Gastroesophageal sphincter (tissue), 4 donors: ENCODE data around the gene SLC22A15. TPM values are rescaled to one million over a fixed set of nuclear protein-coding genes. Genes with fewer than 3 reads are reported as not detected.

ENCODE experiments used
- ATAC-seq: fragments of 150-250 bp; one replicate; pipeline ENCODE4 v1.9.1; 2016; ENCODE audit warnings: mild to moderate bottlenecking, moderate library complexity
- H3K27ac ChIP-seq, 4 donors: fragments of 200-600 bp; sonication (generic) in 3 of 4; 1 replicate in 3 of 4; 2 replicates in 1 of 4; pipeline ENCODE4 v1.5.1; 2016 to 2019
- H3K27me3 ChIP-seq: fragments of 200-600 bp; sonication (generic); one replicate; pipeline ENCODE4 v1.5.1; 2019
- H3K36me3 ChIP-seq, 2 donors: fragments of 200-600 bp; sonication (generic); one replicate each; pipeline ENCODE4 v1.5.1; 2019; ENCODE audit warnings: control low read depth in 1 of 2
- H3K4me1 ChIP-seq, 3 donors: fragments of 200-600 bp; sonication (generic); 1 replicate in 2 of 3; 2 replicates in 1 of 3; pipeline ENCODE4 v1.5.1; 2016 to 2019; ENCODE audit warnings: control low read depth in 2 of 3
- H3K4me3 ChIP-seq, 2 donors: fragments of 200-600 bp; sonication (generic); one replicate each; pipeline ENCODE4 v1.5.1; 2019; ENCODE audit warnings: mild to moderate bottlenecking in 1 of 2, moderate library complexity in 1 of 2
- H3K9me3 ChIP-seq, 3 donors: fragments of 200-600 bp; sonication (generic); one replicate each; pipeline ENCODE4 v1.5.1; 2017 to 2019; ENCODE audit warnings: control low read depth in 2 of 3
- EP300 ChIP-seq: sonication (generic); formaldehyde crosslinking; IDR thresholded peaks from one replicate; pipeline ENCODE4 v1.6.1; 2017; ENCODE audit warnings: antibody characterized with exemption, mild to moderate bottlenecking
- POLR2A ChIP-seq, 2 donors: fragments of 450-650 bp; IDR thresholded peaks; one replicate each; pipeline ENCODE4 v1.6.1; 2017; ENCODE audit warnings: antibody characterized with exemption in 2 of 2, mild to moderate bottlenecking in 2 of 2, moderate library complexity in 1 of 2
- POLR2AphosphoS5 ChIP-seq: sonication (generic); formaldehyde crosslinking; IDR thresholded peaks from one replicate; pipeline ENCODE4 v1.6.1; 2017; ENCODE audit warnings: antibody characterized with exemption
- WGBS, 2 donors: methylation state at CpG; one replicate each; pipeline ENCODE4 v1.1.5; 2018; ENCODE audit warnings: low coverage in 1 of 2; 5-methylcytosine and 5-hydroxymethylcytosine counted together
- total RNA-seq, 4 donors: library from RNA; depleted of rRNA; stranded (reverse); fragments of >200 nt; gene quantifications; one replicate each; pipeline ENCODE4 v1.1.0, GENCODE V29; 2016
- TF ChIP-seq, protein P1 (sequence below), 4 experiments: fragments of 200-600 bp in 2 of 4; fragments of 450-650 bp in 2 of 4; sonication (generic) in 1 of 4; IDR thresholded peaks; one replicate each; pipeline ENCODE4 v1.5.1; 2017 to 2019; ENCODE audit warnings: antibody characterized with exemption in 4 of 4, mild to moderate bottlenecking in 2 of 4, moderate library complexity in 2 of 4

The SLC22A15 gene
- total RNA-seq, 4 donors from 2014 or later: 2.3 to 6.5 (median 4.1) TPM

DNA sequence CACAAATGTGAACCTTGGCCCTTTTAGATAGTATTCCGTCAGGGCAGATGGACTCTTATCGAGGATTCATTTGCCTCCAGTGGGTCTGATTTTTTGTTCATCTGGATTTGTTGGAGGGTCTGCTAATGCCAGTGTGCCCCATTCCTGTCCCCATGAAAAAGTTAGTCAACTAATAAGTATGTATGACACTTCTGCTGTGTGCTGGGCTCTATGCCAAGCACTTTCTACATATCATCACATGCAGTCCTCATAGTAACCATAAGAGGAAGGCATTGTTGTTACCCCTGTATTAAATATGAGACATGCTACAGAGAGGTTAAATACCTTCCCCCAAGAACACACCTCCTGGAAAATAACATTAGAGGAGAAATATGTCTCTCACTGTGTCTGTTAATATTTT is 88.3 kb downstream of the SLC22A15 start:
- WGBS, 2 donors: 81 to 100% methylated on average over 1 to 2 of the region's 2 CpGs
- H3K27me3 ChIP-seq: no peaks in the 10 kb centered on the region
- H3K4me3 ChIP-seq: no peak overlapping the region
- no peaks in the 10 kb centered on the region for H3K9me3 ChIP-seq
- H3K36me3 ChIP-seq: peaks cover 0 to 3% of the 10 kb centered on the region in 2 donors
- no peak for ATAC-seq
- no peak for TF ChIP-seq POLR2AphosphoS5
- H3K4me1 ChIP-seq: no peaks in the 10 kb centered on the region
- H3K27ac ChIP-seq: no peak overlapping the region

GRCh38 chr1:116066868-116067565 is 90.7 kb downstream of the SLC22A15 start:
- no peak for TF ChIP-seq EP300
- no peak for TF ChIP-seq POLR2A (IDR thresholded peaks at IDR 0.05)
- TF ChIP-seq, protein P1, sequence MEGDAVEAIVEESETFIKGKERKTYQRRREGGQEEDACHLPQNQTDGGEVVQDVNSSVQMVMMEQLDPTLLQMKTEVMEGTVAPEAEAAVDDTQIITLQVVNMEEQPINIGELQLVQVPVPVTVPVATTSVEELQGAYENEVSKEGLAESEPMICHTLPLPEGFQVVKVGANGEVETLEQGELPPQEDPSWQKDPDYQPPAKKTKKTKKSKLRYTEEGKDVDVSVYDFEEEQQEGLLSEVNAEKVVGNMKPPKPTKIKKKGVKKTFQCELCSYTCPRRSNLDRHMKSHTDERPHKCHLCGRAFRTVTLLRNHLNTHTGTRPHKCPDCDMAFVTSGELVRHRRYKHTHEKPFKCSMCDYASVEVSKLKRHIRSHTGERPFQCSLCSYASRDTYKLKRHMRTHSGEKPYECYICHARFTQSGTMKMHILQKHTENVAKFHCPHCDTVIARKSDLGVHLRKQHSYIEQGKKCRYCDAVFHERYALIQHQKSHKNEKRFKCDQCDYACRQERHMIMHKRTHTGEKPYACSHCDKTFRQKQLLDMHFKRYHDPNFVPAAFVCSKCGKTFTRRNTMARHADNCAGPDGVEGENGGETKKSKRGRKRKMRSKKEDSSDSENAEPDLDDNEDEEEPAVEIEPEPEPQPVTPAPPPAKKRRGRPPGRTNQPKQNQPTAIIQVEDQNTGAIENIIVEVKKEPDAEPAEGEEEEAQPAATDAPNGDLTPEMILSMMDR (IDR thresholded peaks at IDR 0.05): no peak
- no peak for TF ChIP-seq POLR2AphosphoS5
- peak; percentile 78 for ATAC-seq
- no peaks in the 10 kb centered on the region for H3K9me3 ChIP-seq
- peak overlapping the region in 3 of 4 donors; percentile 47 to 60 (median 56) for H3K27ac ChIP-seq
- H3K4me3 ChIP-seq: no peak overlapping the region
- no peaks in the 10 kb centered on the region for H3K27me3 ChIP-seq
- peaks cover 0 to 3% of the 10 kb centered on the region in 2 donors for H3K36me3 ChIP-seq
- no peaks in the 10 kb centered on the region for H3K4me1 ChIP-seq
- 50 to 64% methylated on average over 1 to 2 of the region's 2 CpGs for WGBS, 2 donors

DNA sequence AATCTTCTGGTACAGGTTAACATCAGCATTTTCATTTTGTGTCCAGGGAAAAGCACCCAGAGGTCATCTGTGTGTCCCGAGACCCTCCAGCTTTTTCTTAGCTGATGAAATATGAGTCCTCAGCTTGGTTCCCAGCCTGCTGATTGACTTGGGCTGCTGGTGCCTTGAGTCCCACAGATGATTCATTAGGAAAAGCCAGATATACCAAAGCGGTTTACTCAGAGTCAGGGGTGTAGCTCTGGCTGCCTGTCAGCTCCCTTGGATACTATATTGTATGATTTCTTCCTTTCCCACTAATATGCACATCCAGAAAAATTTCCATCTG is 91.2 kb downstream of the SLC22A15 start:
- peaks cover 0 to 3% of the 10 kb centered on the region in 2 donors for H3K36me3 ChIP-seq
- H3K4me1 ChIP-seq: no peaks in the 10 kb centered on the region
- no peaks in the 10 kb centered on the region for H3K9me3 ChIP-seq
- no peak overlapping the region for H3K4me3 ChIP-seq
- no peaks in the 10 kb centered on the region for H3K27me3 ChIP-seq
- peak; percentile 91 for ATAC-seq
- WGBS, 2 donors: 46 to 55% methylated on average over 2 of the region's 2 CpGs
- TF ChIP-seq POLR2AphosphoS5: peak; percentile 6
- no peak for TF ChIP-seq POLR2A (IDR thresholded peaks at IDR 0.05)
- H3K27ac ChIP-seq: peak overlapping the region in 3 of 4 donors; percentile 47 to 60 (median 56)

GRCh38 chr1:116075575-116075974 is 99.3 kb downstream of the SLC22A15 start:
- Histone ChIP-seq H3K27ac (no peak overlapping the region), H3K36me3 (no peaks in the 10 kb centered on the region), H3K4me1 (no peaks in the 10 kb centered on the region), H3K4me3 (no peak overlapping the region), H3K27me3 (no peaks in the 10 kb centered on the region), H3K9me3 (no peaks in the 10 kb centered on the region)
- 0% methylated on average over 1 of the region's 1 CpG for WGBS, 2 donors
- TF ChIP-seq, protein P1 (IDR thresholded peaks at IDR 0.05): no peak
- TF ChIP-seq POLR2A (IDR thresholded peaks at IDR 0.05) (no peak), EP300 (no peak), POLR2AphosphoS5 (no peak)
- no peak for ATAC-seq

DNA sequence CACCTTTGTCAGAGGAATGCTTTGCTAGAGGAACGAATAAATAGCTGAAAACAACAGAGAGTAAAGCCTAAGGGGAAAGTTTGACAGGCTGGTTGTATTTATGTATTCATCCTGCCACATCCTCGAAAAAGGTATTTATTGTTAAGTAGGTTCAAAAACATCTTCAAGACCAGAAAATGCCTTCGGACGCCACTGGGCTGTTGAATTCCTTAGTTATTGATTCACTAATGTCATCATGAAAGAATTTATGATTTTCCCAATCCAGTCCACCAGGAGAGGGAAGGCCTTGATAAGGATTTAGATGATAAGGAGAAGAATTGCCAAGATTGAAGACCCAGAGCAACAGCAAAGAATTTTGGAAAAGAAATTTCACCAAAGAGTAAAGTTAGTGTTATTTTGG is 99.7 kb downstream of the SLC22A15 start:
- no peak for ATAC-seq
- TF ChIP-seq POLR2A (IDR thresholded peaks at IDR 0.05): no peak
- TF ChIP-seq POLR2AphosphoS5: no peak
- no peak for TF ChIP-seq EP300
- TF ChIP-seq, protein P1 (IDR thresholded peaks at IDR 0.05): no peak
- Histone ChIP-seq H3K27ac (no peak overlapping the region), H3K4me3 (no peak overlapping the region), H3K4me1 (no peaks in the 10 kb centered on the region), H3K9me3 (no peaks in the 10 kb centered on the region), H3K36me3 (no peaks in the 10 kb centered on the region), H3K27me3 (no peaks in the 10 kb centered on the region)
- 85 to 90% methylated on average over 4 of the region's 4 CpGs for WGBS, 2 donors

DNA sequence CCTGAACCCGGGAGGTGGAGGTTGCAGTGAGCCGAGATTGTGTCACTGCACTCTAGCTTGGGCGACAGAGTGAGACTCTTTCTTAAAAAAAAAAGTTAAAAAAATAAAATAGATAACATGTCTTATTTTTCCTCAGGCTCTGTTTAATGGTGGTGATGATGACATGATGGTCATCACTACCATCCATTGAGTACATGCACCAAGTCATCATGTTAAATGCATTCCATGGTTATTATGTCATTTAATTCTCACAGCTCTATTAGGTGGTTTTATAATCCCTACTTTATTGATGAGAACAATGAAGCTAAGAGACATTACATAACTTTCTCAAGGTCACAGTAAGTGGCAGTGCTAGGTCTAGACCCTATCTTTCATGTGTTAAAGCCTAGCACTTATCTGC is 100.5 kb downstream of the SLC22A15 start:
- no peak overlapping the region for H3K27ac ChIP-seq
- TF ChIP-seq POLR2A (IDR thresholded peaks at IDR 0.05): no peak
- TF ChIP-seq EP300: no peak
- TF ChIP-seq POLR2AphosphoS5: no peak
- TF ChIP-seq, protein P1 (IDR thresholded peaks at IDR 0.05): no peak
- 88 to 93% methylated on average over 3 of the region's 3 CpGs for WGBS, 2 donors
- no peaks in the 10 kb centered on the region for H3K9me3 ChIP-seq
- no peaks in the 10 kb centered on the region for H3K36me3 ChIP-seq
- no peak for ATAC-seq
- H3K4me3 ChIP-seq: no peak overlapping the region
- H3K27me3 ChIP-seq: no peaks in the 10 kb centered on the region
- no peaks in the 10 kb centered on the region for H3K4me1 ChIP-seq
